IMR-90 (cell line): Measurements from ENCODE around the gene PAIP1. TPM values are rescaled to one million over a fixed set of nuclear protein-coding genes. Genes with fewer than 3 reads are reported as not detected.

Experiments used
- ATAC-seq: fragments of 200-7000 bp; cut with Tn5 transposase; 2 replicates; pipeline ENCODE4 v1.9.1; 2020; ENCODE audit warnings: low read depth, mild to moderate bottlenecking, moderate library complexity
- BruUV-seq: library from RNA; stranded (reverse); fragments of 400-500 nt; replicated peaks from 2 replicates; lab custom pipeline; 2021; lab: Mats Ljungman, UMichigan
- CTCF ChIA-PET: fragments of 300-600 bp; formaldehyde crosslinking; extraction: SDS; loops from one replicate; lab custom pipeline; 2021; ENCODE audit warnings: antibody characterized with exemption; lab: Yijun Ruan, JAX
- POLR2A ChIA-PET: fragments of 300-600 bp; sonication (Branson Sonifier 250); formaldehyde crosslinking; loops from one replicate; lab custom pipeline; 2022; ENCODE audit warnings: antibody characterized with exemption; ENCODE audit not compliant: unreplicated experiment; lab: Charles Lee
- DNase-seq: peaks from one replicate; pipeline ENCODE4 v3.0.0; 2013
- H2AFZ ChIP-seq: replicated peaks from 2 replicates; pipeline ENCODE3; 2013; ENCODE audit warnings: low read length, mild to moderate bottlenecking; ENCODE audit not compliant: poor library complexity
- H2AK5ac ChIP-seq: 2 replicates; pipeline ENCODE4 v1.6.1; 2013; ENCODE audit warnings: low read depth, low read length, inconsistent platforms
- H2AK9ac ChIP-seq: replicated peaks from 2 replicates; pipeline ENCODE3; 2013; ENCODE audit warnings: mild to moderate bottlenecking, low read depth, low read length, moderate library complexity; ENCODE audit not compliant: poor library complexity
- H2BK120ac ChIP-seq: 2 replicates; pipeline ENCODE4 v1.6.1; 2013; ENCODE audit warnings: low read depth, low read length, inconsistent platforms
- H2BK15ac ChIP-seq: 3 replicates; pipeline ENCODE4 v1.6.1; 2013; ENCODE audit warnings: low read depth, low read length, inconsistent platforms
- H2BK20ac ChIP-seq: 2 replicates; pipeline ENCODE4 v1.6.1; 2013; ENCODE audit warnings: low read depth, mild to moderate bottlenecking, inconsistent platforms, low read length, moderate library complexity
- H2BK5ac ChIP-seq: 2 replicates; pipeline ENCODE4 v1.6.1; 2013; ENCODE audit warnings: mild to moderate bottlenecking, low read depth, low read length, inconsistent platforms; ENCODE audit not compliant: poor library complexity, severe bottlenecking
- H3K14ac ChIP-seq: replicated peaks from 2 replicates; pipeline ENCODE4 v1.6.1; 2013; ENCODE audit warnings: low read depth, low read length, inconsistent platforms
- H3K18ac ChIP-seq: 2 replicates; pipeline ENCODE4 v1.6.1; 2013; ENCODE audit warnings: low read depth, low read length, control low read depth
- H3K23ac ChIP-seq: 2 replicates; pipeline ENCODE4 v1.6.1; 2013; ENCODE audit warnings: low read depth, low read length, inconsistent platforms
- H3K27ac ChIP-seq: 2 replicates; pipeline ENCODE4 v1.5.1; 2013; ENCODE audit warnings: mild to moderate bottlenecking, control low read depth, low read length; ENCODE audit not compliant: insufficient read depth
- H3K27me3 ChIP-seq: 2 replicates; pipeline ENCODE4 v1.6.1; 2013; ENCODE audit warnings: low read length; ENCODE audit not compliant: control insufficient read depth, insufficient read depth
- H3K36me3 ChIP-seq: 2 replicates; pipeline ENCODE4 v1.6.1; 2013; ENCODE audit warnings: low read length, mixed read lengths; ENCODE audit not compliant: control insufficient read depth, insufficient read depth
- H3K4ac ChIP-seq: 2 replicates; pipeline ENCODE4 v1.6.1; 2013; ENCODE audit warnings: low read depth, low read length, inconsistent platforms
- H3K4me1 ChIP-seq: 2 replicates; pipeline ENCODE4 v1.6.1; 2013; ENCODE audit warnings: low read length, mixed read lengths; ENCODE audit not compliant: control insufficient read depth, insufficient read depth
- H3K4me2 ChIP-seq: 2 replicates; pipeline ENCODE4 v1.6.1; 2013; ENCODE audit warnings: low read depth, mild to moderate bottlenecking, control low read depth, low read length, moderate library complexity
- H3K4me3 ChIP-seq: 2 replicates; pipeline ENCODE4 v1.5.1; 2013; ENCODE audit warnings: low read depth, mild to moderate bottlenecking, control low read depth, low read length, moderate library complexity; ENCODE audit not compliant: insufficient read depth
- H3K56ac ChIP-seq: 2 replicates; pipeline ENCODE4 v1.6.1; 2013; ENCODE audit warnings: low read length, inconsistent platforms; ENCODE audit not compliant: insufficient read depth; ENCODE audit errors: extremely low read depth
- H3K79me1 ChIP-seq, 2 experiments: 2 replicates each; pipeline ENCODE4 v1.6.1; 2013; ENCODE audit warnings: low read length in 2 of 2, inconsistent platforms in 1 of 2, low read depth in 1 of 2
- H3K9ac ChIP-seq: 2 replicates; pipeline ENCODE4 v1.6.1; 2013; ENCODE audit warnings: low read depth, low read length, control low read depth
- H3K9me1 ChIP-seq: 2 replicates; pipeline ENCODE4 v1.6.1; 2013; ENCODE audit warnings: low read length, inconsistent platforms; ENCODE audit not compliant: insufficient read depth
- H3K9me3 ChIP-seq: 2 replicates; pipeline ENCODE4 v1.6.1; 2013; ENCODE audit warnings: low read length; ENCODE audit not compliant: control insufficient read depth, insufficient read depth
- H4K20me1 ChIP-seq: 2 replicates; pipeline ENCODE4 v1.6.1; 2013; ENCODE audit warnings: low read length, inconsistent platforms; ENCODE audit not compliant: insufficient read depth
- H4K5ac ChIP-seq: 2 replicates; pipeline ENCODE4 v1.6.1; 2013; ENCODE audit warnings: mild to moderate bottlenecking, low read depth, low read length, control low read depth
- H4K8ac ChIP-seq, 2 experiments: 2 replicates each; pipeline ENCODE4 v1.6.1; 2013; ENCODE audit warnings: low read depth in 2 of 2, low read length in 2 of 2, control low read depth in 1 of 2, inconsistent platforms in 1 of 2
- H4K91ac ChIP-seq: 2 replicates; pipeline ENCODE4 v1.6.1; 2013; ENCODE audit warnings: low read depth, low read length, inconsistent platforms; ENCODE audit not compliant: insufficient read depth
- MAFK ChIP-seq: IDR thresholded peaks from 2 replicates; pipeline ENCODE4 v1.6.1; 2012; ENCODE audit warnings: low read depth, low read length, improper control_type of control experiment
- NFE2L2 ChIP-seq: fragments of 150-350 bp; IDR thresholded peaks from 2 replicates; pipeline ENCODE4 v1.6.1; 2016; ENCODE audit warnings: low read depth, mild to moderate bottlenecking, low read length
- POLR2A ChIP-seq: IDR thresholded peaks from 2 replicates; pipeline ENCODE4 v1.6.1; 2012; ENCODE audit warnings: mild to moderate bottlenecking, low read depth, low read length
- RFX5 ChIP-seq: IDR thresholded peaks from 2 replicates; pipeline ENCODE4 v1.8.0; 2012; ENCODE audit warnings: low read depth, mild to moderate bottlenecking, low read length, moderate library complexity
- WGBS, 2 experiments: methylation state at CpG; one replicate each; pipeline versions ENCODE4 v1.1.5 to v1.1.7; 2013; ENCODE audit warnings: missing lambda C conversion rate in 2 of 2; ENCODE audit not compliant: insufficient read length in 1 of 2; ENCODE audit errors: extremely low coverage in 2 of 2; 5-methylcytosine and 5-hydroxymethylcytosine counted together
- dilution Hi-C: fragments of 300-500 bp; cut with HindIII; formaldehyde crosslinking; loops from one replicate; pipeline ENCODE4 v1.14.3; 2018; ENCODE audit warnings: low sequenced_read_pairs; ENCODE audit not compliant: unreplicated experiment
- in situ Hi-C: fragments of 300-500 bp; cut with MboI; formaldehyde crosslinking; loops from 3 replicates; pipeline ENCODE4 v1.14.3; 2019; ENCODE audit warnings: low sequenced_read_pairs, inconsistent platforms, mixed read lengths
- intact Hi-C: fragments of 100-400 bp; cut with micrococcal nuclease; formaldehyde crosslinking; loops from 2 replicates; pipeline ENCODE4 v1.10.0; 2022
- polyA plus RNA-seq, 3 experiments: library from polyadenylated mRNA; depleted of rRNA; stranded (reverse); fragments of >200 nt; gene quantifications; 2 replicates each; pipeline ENCODE4 v1.2.3, GENCODE V29; 2012; ENCODE audit warnings: low replicate concordance in 1 of 3
- total RNA-seq: library from RNA; depleted of rRNA; stranded (reverse); fragments of >200 nt; gene quantifications from 2 replicates; pipeline ENCODE4 v1.2.3, GENCODE V29; 2012
- TF ChIP-seq, protein P1 (sequence below): fragments of 150-350 bp; IDR thresholded peaks from 2 replicates; pipeline ENCODE4 v1.6.1; 2016; ENCODE audit warnings: low read depth, mild to moderate bottlenecking, low read length, moderate library complexity, borderline replicate concordance
- TF ChIP-seq, protein P2 (sequence below): fragments of 150-350 bp; IDR thresholded peaks from 2 replicates; pipeline ENCODE4 v1.6.1; 2017; ENCODE audit warnings: mild to moderate bottlenecking, antibody characterized with exemption, low read length, low read depth

PAIP1 gene
- total and polyA plus RNA-seq, 2 of the 4 experiments (the other 2 are of a cell fraction), result 59.1 to 123 TPM

- TF ChIP-seq, protein P1, sequence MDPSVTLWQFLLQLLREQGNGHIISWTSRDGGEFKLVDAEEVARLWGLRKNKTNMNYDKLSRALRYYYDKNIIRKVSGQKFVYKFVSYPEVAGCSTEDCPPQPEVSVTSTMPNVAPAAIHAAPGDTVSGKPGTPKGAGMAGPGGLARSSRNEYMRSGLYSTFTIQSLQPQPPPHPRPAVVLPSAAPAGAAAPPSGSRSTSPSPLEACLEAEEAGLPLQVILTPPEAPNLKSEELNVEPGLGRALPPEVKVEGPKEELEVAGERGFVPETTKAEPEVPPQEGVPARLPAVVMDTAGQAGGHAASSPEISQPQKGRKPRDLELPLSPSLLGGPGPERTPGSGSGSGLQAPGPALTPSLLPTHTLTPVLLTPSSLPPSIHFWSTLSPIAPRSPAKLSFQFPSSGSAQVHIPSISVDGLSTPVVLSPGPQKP, result no peak
- no peak for TF ChIP-seq RFX5
- TF ChIP-seq, protein P2, sequence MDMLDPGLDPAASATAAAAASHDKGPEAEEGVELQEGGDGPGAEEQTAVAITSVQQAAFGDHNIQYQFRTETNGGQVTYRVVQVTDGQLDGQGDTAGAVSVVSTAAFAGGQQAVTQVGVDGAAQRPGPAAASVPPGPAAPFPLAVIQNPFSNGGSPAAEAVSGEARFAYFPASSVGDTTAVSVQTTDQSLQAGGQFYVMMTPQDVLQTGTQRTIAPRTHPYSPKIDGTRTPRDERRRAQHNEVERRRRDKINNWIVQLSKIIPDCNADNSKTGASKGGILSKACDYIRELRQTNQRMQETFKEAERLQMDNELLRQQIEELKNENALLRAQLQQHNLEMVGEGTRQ, result no peak
- TF ChIP-seq MAFK, result no peak
Measured at GRCh38 chr5:43554497-43554896, 2.4 kb downstream of the PAIP1 start (continued).

DNA sequence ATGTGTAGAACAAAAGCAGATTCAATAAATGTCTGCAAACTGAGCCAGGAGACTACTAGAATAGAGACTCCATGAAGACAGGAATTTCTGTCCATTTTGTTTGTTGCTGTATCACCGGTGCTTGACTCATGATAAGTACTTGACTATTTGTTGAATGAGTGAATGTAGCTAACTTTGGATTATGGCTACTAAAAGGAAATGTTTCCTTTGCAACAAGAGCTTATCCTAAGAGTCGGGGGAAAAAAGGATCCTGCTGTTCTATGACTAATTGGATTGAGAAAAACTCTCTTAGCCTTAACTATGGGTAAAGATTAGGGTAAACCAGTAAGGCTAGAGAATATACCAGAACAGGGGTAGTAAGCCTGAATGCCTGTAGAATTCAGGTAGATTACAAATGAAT lies 3.5 kb downstream of the PAIP1 start:
- BruUV-seq, result no TSS peak
- intact Hi-C loops, result loop anchor here (10.0 kb wide), 1 partner anchor 1221 kb away; no protein-coding TSS in a partner anchor

More for the DNA sequence above, 3.5 kb downstream of the PAIP1 start:
- Histone ChIP-seq H4K8ac (no peak overlapping the region), H2AK9ac (no peak overlapping the region), H3K36me3 (peaks cover 16% of the 10 kb centered on the region), H3K4me3 (no peak overlapping the region), H3K4ac (no peak overlapping the region), H3K9ac (no peak overlapping the region), H2BK20ac (no peak overlapping the region), H3K27ac (no peak overlapping the region), H3K4me1 (peaks cover 3% of the 10 kb centered on the region; the same call in 1 of the 2 replicates), H3K9me3 (no peaks in the 10 kb centered on the region), H3K4me2 (0 out of 2 replicates have a peak overlapping the region, but pooled peaks have one; percentile 8), H4K20me1 (peaks cover 13% of the 10 kb centered on the region; the same call in 1 of the 2 replicates), H3K56ac (no peak overlapping the region), H2BK120ac (no peak overlapping the region), H3K18ac (no peak overlapping the region), H4K5ac (no peak overlapping the region), H2BK5ac (no peak overlapping the region), H3K27me3 (no peaks in the 10 kb centered on the region), H2AFZ (no peak overlapping the region), H3K79me1 (peaks cover 19 to 43% of the 10 kb centered on the region in 2 experiments), H3K9me1 (peaks cover 2% of the 10 kb centered on the region; the same call in 1 of the 2 replicates), H2BK15ac (no peak overlapping the region), H3K23ac (no peak overlapping the region), H3K14ac (no peak overlapping the region), H2AK5ac (no peak overlapping the region), H4K91ac (no peak overlapping the region)
- POLR2A ChIA-PET, result no interaction called here
- WGBS, 2 experiments, result no CpG with 5 or more reads among the region's 2 CpGs
- TF ChIP-seq MAFK (no peak), POLR2A (no peak), NFE2L2 (no peak)
- in situ Hi-C loops (no loop called here), dilution Hi-C loops (no loop called here)
- no peak for ATAC-seq
- CTCF ChIA-PET, result no interaction called here
- peak; percentile 50 for DNase-seq
